Parathyroid adenoma (tissue), 2 donors: ENCODE data around the gene CTAGE9.
"Not testable (repeated sequence)": the region's sequence is repeated elsewhere in the genome, so short reads cannot be mapped to it uniquely, and the experiment has no call there.

Experiments used
- H2AFZ ChIP-seq: fragments of 300-600 bp; sonication (generic); one replicate; pipeline ENCODE4 v1.7.0; 2017; ENCODE audit warnings: antibody characterized with exemption, mild to moderate bottlenecking
- H3K27ac ChIP-seq: fragments of 300-600 bp; sonication (generic); one replicate; pipeline ENCODE4 v1.7.0; 2017
- H3K27me3 ChIP-seq: fragments of 300-600 bp; sonication (generic); one replicate; pipeline ENCODE4 v1.7.0; 2017; ENCODE audit warnings: low read length; ENCODE audit not compliant: control insufficient read depth, insufficient read depth
- H3K36me3 ChIP-seq: fragments of 300-600 bp; sonication (generic); one replicate; pipeline ENCODE4 v1.7.0; 2017; ENCODE audit warnings: low read length; ENCODE audit not compliant: control insufficient read depth, insufficient read depth
- H3K4me1 ChIP-seq: fragments of 300-600 bp; sonication (generic); one replicate; pipeline ENCODE4 v1.7.0; 2017; ENCODE audit warnings: control low read depth
- H3K4me2 ChIP-seq: fragments of 300-600 bp; sonication (generic); one replicate; pipeline ENCODE4 v1.7.0; 2017; ENCODE audit warnings: low read length
- H3K4me3 ChIP-seq: fragments of 300-600 bp; sonication (generic); one replicate; pipeline ENCODE4 v1.7.0; 2017; ENCODE audit warnings: low read depth, low read length
- H3K79me2 ChIP-seq: fragments of 300-600 bp; sonication (generic); one replicate; pipeline ENCODE4 v1.7.0; 2017; ENCODE audit warnings: control low read depth
- H3K9ac ChIP-seq: fragments of 300-600 bp; sonication (generic); one replicate; pipeline ENCODE4 v1.7.0; 2017; ENCODE audit warnings: mild to moderate bottlenecking
- H3K9me3 ChIP-seq: fragments of 300-600 bp; sonication (generic); one replicate; pipeline ENCODE4 v1.7.0; 2017; ENCODE audit warnings: low read length; ENCODE audit not compliant: control insufficient read depth
- TF ChIP-seq, protein P1 (sequence below): fragments of 300-600 bp; sonication (generic); IDR thresholded peaks from one replicate; pipeline ENCODE4 v1.7.0; 2017; ENCODE audit warnings: antibody characterized with exemption, mild to moderate bottlenecking
- donor health status: primary hyperparathyroidism.

Gene CTAGE9

DNA sequence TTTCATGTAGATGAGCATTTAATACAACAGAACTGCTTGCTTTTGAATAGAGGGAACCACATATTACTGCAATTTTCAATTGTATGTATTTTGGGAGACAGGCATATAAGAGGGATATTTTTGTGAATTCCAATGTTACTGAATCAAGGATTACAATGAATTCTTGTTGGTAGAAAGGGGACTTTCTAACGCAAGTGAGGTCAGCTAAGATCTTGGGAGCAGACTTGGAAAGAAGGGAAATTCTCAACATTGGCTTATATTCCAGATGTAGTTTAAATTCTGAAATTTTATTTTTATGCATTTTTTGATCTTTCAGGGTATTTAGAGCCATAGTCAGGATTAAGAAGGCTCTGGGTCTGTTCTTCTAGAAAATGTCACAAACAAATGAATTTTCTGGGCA lies 43.3 kb upstream of the CTAGE9 start:
- Histone ChIP-seq H3K9me3 (no peaks in the 10 kb centered on the region), H3K4me2 (no peak overlapping the region), H3K4me1 (no peaks in the 10 kb centered on the region), H3K9ac (no peak overlapping the region), H3K79me2 (no peaks in the 10 kb centered on the region), H3K4me3 (no peak overlapping the region), H3K36me3 (no peaks in the 10 kb centered on the region), H2AFZ (no peak overlapping the region), H3K27me3 (no peaks in the 10 kb centered on the region), H3K27ac (no peak overlapping the region)
- TF ChIP-seq, protein P1, sequence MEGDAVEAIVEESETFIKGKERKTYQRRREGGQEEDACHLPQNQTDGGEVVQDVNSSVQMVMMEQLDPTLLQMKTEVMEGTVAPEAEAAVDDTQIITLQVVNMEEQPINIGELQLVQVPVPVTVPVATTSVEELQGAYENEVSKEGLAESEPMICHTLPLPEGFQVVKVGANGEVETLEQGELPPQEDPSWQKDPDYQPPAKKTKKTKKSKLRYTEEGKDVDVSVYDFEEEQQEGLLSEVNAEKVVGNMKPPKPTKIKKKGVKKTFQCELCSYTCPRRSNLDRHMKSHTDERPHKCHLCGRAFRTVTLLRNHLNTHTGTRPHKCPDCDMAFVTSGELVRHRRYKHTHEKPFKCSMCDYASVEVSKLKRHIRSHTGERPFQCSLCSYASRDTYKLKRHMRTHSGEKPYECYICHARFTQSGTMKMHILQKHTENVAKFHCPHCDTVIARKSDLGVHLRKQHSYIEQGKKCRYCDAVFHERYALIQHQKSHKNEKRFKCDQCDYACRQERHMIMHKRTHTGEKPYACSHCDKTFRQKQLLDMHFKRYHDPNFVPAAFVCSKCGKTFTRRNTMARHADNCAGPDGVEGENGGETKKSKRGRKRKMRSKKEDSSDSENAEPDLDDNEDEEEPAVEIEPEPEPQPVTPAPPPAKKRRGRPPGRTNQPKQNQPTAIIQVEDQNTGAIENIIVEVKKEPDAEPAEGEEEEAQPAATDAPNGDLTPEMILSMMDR: no peak

DNA sequence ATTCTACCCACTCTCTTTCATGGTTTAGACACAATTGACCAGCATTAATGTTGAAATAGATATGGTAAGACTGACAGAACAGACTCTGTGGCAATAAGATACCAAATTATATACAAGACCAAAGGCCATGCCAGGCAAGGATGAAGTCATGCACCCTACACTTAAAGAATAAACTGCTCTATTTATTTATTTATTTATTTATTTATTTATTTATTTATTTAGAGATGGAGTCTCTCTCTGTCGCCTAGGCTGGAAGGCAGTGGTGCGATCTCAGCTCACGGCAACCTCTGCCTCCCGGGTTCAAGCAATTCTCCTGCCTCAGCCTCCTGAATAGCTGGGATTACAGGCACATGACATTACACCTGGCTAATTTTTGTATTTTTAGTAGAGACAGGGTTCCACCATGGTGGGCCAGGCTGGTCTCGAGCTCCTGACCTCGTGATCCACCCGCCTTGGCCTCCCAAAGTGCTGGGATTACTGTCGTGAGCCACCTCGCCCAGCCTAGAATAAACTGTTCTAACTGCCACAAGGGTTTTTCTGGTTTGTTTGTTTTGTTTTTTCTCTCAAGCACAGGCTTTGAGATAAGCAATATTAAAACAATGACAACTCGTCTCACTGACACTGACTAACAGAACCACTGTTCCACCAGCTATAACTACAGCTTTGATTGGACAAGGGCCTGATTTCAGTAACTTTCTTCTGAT lies 40.3 kb upstream of the CTAGE9 start:
- not testable (repeated sequence) for H2AFZ ChIP-seq, H3K9ac ChIP-seq, H3K4me2 ChIP-seq, H3K36me3 ChIP-seq, H3K27me3 ChIP-seq, H3K9me3 ChIP-seq, H3K4me1 ChIP-seq, H3K79me2 ChIP-seq, H3K27ac ChIP-seq, H3K4me3 ChIP-seq

- TF ChIP-seq, protein P1: no peak
- no peaks in the 10 kb centered on the region for H3K4me1 ChIP-seq
- H2AFZ ChIP-seq: no peak overlapping the region
- no peaks in the 10 kb centered on the region for H3K36me3 ChIP-seq
- no peaks in the 10 kb centered on the region for H3K79me2 ChIP-seq
- no peaks in the 10 kb centered on the region for H3K9me3 ChIP-seq
- no peak overlapping the region for H3K4me3 ChIP-seq
- no peak overlapping the region for H3K4me2 ChIP-seq
- H3K9ac ChIP-seq: no peak overlapping the region
- no peaks in the 10 kb centered on the region for H3K27me3 ChIP-seq
- H3K27ac ChIP-seq: no peak overlapping the region
Measured at GRCh38 chr6:131749023-131749422, 38.2 kb upstream of the CTAGE9 start.

- Histone ChIP-seq H3K79me2 (no peaks in the 10 kb centered on the region), H3K9ac (no peak overlapping the region), H3K4me3 (no peak overlapping the region), H3K4me1 (no peaks in the 10 kb centered on the region), H3K4me2 (no peak overlapping the region), H3K36me3 (no peaks in the 10 kb centered on the region), H3K27ac (no peak overlapping the region), H3K27me3 (no peaks in the 10 kb centered on the region), H3K9me3 (no peaks in the 10 kb centered on the region), H2AFZ (no peak overlapping the region)
- TF ChIP-seq, protein P1: no peak
Measured at GRCh38 chr6:131747821-131748353, 37.1 kb upstream of the CTAGE9 start.

GRCh38 chr6:131745476-131745875 lies 34.7 kb upstream of the CTAGE9 start:
- no peaks in the 10 kb centered on the region for H3K9me3 ChIP-seq
- TF ChIP-seq, protein P1: no peak
- H3K9ac ChIP-seq: no peak overlapping the region
- no peaks in the 10 kb centered on the region for H3K36me3 ChIP-seq
- H3K79me2 ChIP-seq: no peaks in the 10 kb centered on the region
- H3K4me3 ChIP-seq: no peak overlapping the region
- no peak overlapping the region for H3K27ac ChIP-seq
- no peaks in the 10 kb centered on the region for H3K27me3 ChIP-seq
- no peak overlapping the region for H2AFZ ChIP-seq
- no peak overlapping the region for H3K4me2 ChIP-seq
- H3K4me1 ChIP-seq: no peaks in the 10 kb centered on the region
